GM18526 (cell line): ENCODE measurements around the gene ACSS1.

ENCODE experiments used
- POLR2A ChIP-seq: IDR thresholded peaks from 3 replicates; pipeline ENCODE4 v1.6.1; 2011; ENCODE audit not compliant: insufficient read length; ENCODE audit errors: extremely low read depth

ACSS1 gene

GRCh38 chr20:24964506-24964840, 93.5 kb downstream of the ACSS1 start:
- no peak for TF ChIP-seq POLR2A

- TF ChIP-seq POLR2A, result no peak
These were observed 94.0 kb downstream of the ACSS1 start for GRCh38 chr20:24963672-24964505.

- no peak for TF ChIP-seq POLR2A
These were observed 95.4 kb downstream of the ACSS1 start for GRCh38 chr20:24962510-24962909.

GRCh38 chr20:24962182-24962492, 95.8 kb downstream of the ACSS1 start:
- TF ChIP-seq POLR2A, result no peak

- TF ChIP-seq POLR2A, result no peak
These were observed 96.4 kb downstream of the ACSS1 start for GRCh38 chr20:24961384-24962181.

- TF ChIP-seq POLR2A, result no peak
These were observed 97.1 kb downstream of the ACSS1 start for GRCh38 chr20:24960861-24961260.

GRCh38 chr20:24960302-24960801, 97.6 kb downstream of the ACSS1 start:
- TF ChIP-seq POLR2A, result no peak

GRCh38 chr20:24959591-24960301, 98.2 kb downstream of the ACSS1 start:
- TF ChIP-seq POLR2A, result no peak

- TF ChIP-seq POLR2A, result no peak
These were observed 99.2 kb downstream of the ACSS1 start for GRCh38 chr20:24958506-24959385.

GRCh38 chr20:24957326-24958016, 100.5 kb downstream of the ACSS1 start:
- no peak for TF ChIP-seq POLR2A
